Lower leg skin (tissue), 4 donors: ENCODE data around the gene OR1K1. TPM values are rescaled to one million over a fixed set of nuclear protein-coding genes. Genes with fewer than 3 reads are reported as not detected.

Experiments
- DNase-seq, 2 donors: peaks; one replicate each; pipeline ENCODE4 v3.0.0-alpha.2; 2019; ENCODE audit warnings: low spot score in 2 of 2
- H3K4me3 ChIP-seq: fragments of 200-600 bp; sonication (generic); 2 replicates; pipeline ENCODE4 v1.5.1; 2017; ENCODE audit warnings: mild to moderate bottlenecking, low read depth; ENCODE audit not compliant: poor library complexity, severe bottlenecking
- CTCF ChIP-seq, 3 donors: fragments of 450-650 bp; IDR thresholded peaks; one replicate each; pipeline ENCODE4 v1.5.1; 2016; ENCODE audit warnings: antibody characterized with exemption in 3 of 3, mild to moderate bottlenecking in 3 of 3, moderate library complexity in 2 of 3
- POLR2A ChIP-seq, 2 donors: fragments of 450-650 bp; IDR thresholded peaks; one replicate each; pipeline ENCODE4 v1.6.1; 2016 to 2017; ENCODE audit warnings: antibody characterized with exemption in 2 of 2, mild to moderate bottlenecking in 1 of 2, moderate library complexity in 1 of 2
- WGBS, 2 donors: methylation state at CpG; one replicate each; pipeline ENCODE4 v1.1.5; 2018; 5-methylcytosine and 5-hydroxymethylcytosine counted together
- intact Hi-C: fragments of 100-400 bp; cut with DNase I; formaldehyde crosslinking; loops from one replicate; pipeline ENCODE4 v1.15.0; 2023; ENCODE audit warnings: low total_unique reads
- total RNA-seq, 4 donors: library from RNA; depleted of rRNA; stranded (reverse); fragments of >200 nt; gene quantifications; one replicate each; pipeline ENCODE4 v1.1.0, GENCODE V29; 2016

Gene OR1K1
- total RNA-seq, 4 donors from 2014 or later: 0.66 TPM; not detected in 3

- 67 to 88% methylated on average over 2 of the region's 2 CpGs for WGBS, 2 donors
- intact Hi-C loops: no loop called here
- DNase-seq: no peak
- TF ChIP-seq POLR2A (IDR thresholded peaks at IDR 0.05) (no peak), CTCF (IDR thresholded peaks at IDR 0.05) (no peak)
- H3K4me3 ChIP-seq: no peak overlapping the region
Observed at GRCh38 chr9:122848256-122848943, 48.5 kb downstream of the OR1K1 start.

Other genes with a start within 250 kb of the OR1K1 start
- gene OR1N2, start 247.0 kb upstream of the OR1K1 start, total RNA-seq: not detected
- not detected for gene OR1L8, start 216.7 kb upstream of the OR1K1 start, total RNA-seq
- not detected for gene OR1Q1, start 185.4 kb upstream of the OR1K1 start, total RNA-seq
- not detected for gene OR1B1, start 142.5 kb upstream of the OR1K1 start, total RNA-seq
- not detected for gene OR1L1, start 138.4 kb upstream of the OR1K1 start, total RNA-seq
- not detected for gene OR1L3, start 125.0 kb upstream of the OR1K1 start, total RNA-seq
- not detected for gene OR1L4, start 76.1 kb upstream of the OR1K1 start, total RNA-seq
- gene OR1L6, start 57.8 kb upstream of the OR1K1 start, total RNA-seq: not detected
- not detected for gene OR5C1, start 11.2 kb upstream of the OR1K1 start, total RNA-seq
- 10 to 100 TPM; 13.3 to 16.6 (median 15.9) TPM for gene PDCL, start 28.5 kb downstream of the OR1K1 start, total RNA-seq
- gene RC3H2, start 105.2 kb downstream of the OR1K1 start, total RNA-seq: 10 to 100 TPM; 24.2 to 30.9 (median 27.1) TPM
- gene ZBTB6, start 113.2 kb downstream of the OR1K1 start, total RNA-seq: 1 to 10 TPM; 6.9 to 9.6 (median 8.3) TPM
- gene ZBTB26, start 131.4 kb downstream of the OR1K1 start, total RNA-seq: 1 to 10 TPM; 2.0 to 5.9 (median 4.8) TPM
- 10 to 100 TPM; 36.7 to 52.1 (median 45.4) TPM for gene RABGAP1, start 140.9 kb downstream of the OR1K1 start, total RNA-seq
- 1 to 10 TPM in 2 of 4 donors, not detected in 2; 1.3 to 2.7 TPM for gene GPR21, start 233.5 kb downstream of the OR1K1 start, total RNA-seq